Activated CD4-positive, alpha-beta T cell treated with anti-CD3 and anti-CD28 coated beads for 24 hours (primary cell): ENCODE measurements around the gene PLEKHM2.
"Not testable (repeated sequence)": the region's sequence is repeated elsewhere in the genome, so short reads cannot be mapped to it uniquely, and the experiment has no call there.

Experiments
- DNase-seq, 2 donors: peaks; one replicate each; pipeline ENCODE4 v3.0.0-alpha.2; 2020; ENCODE audit warnings: low read depth in 2 of 2

Gene PLEKHM2

GRCh38 chr1:15684042-15684461 is at the start of gene PLEKHM2:
TSS of gene PLEKHM2 (plus strand) at chr1:15684320. CDS start at chr1:15684559, 239 bp downstream.
- DNase-seq = peak; percentile 16 to 28

- DNase-seq = no peak
Observed at GRCh38 chr1:15636436-15636835, 47.7 kb upstream of the PLEKHM2 start.

GRCh38 chr1:15637826-15638225 is 46.3 kb upstream of the PLEKHM2 start:
- DNase-seq = no peak

- no peak for DNase-seq
Observed at GRCh38 chr1:15639262-15639661, 44.9 kb upstream of the PLEKHM2 start.

GRCh38 chr1:15639931-15640330 is 44.2 kb upstream of the PLEKHM2 start:
- no peak for DNase-seq

GRCh38 chr1:15640667-15641066 is 43.5 kb upstream of the PLEKHM2 start:
- no peak for DNase-seq

GRCh38 chr1:15649937-15650336 is 34.2 kb upstream of the PLEKHM2 start:
- DNase-seq = no peak

GRCh38 chr1:15650433-15650832 is 33.7 kb upstream of the PLEKHM2 start:
- DNase-seq = no peak

GRCh38 chr1:15652130-15652529 is 32.0 kb upstream of the PLEKHM2 start:
- DNase-seq = not testable (repeated sequence)

- no peak for DNase-seq
Observed at GRCh38 chr1:15654091-15654690, 29.9 kb upstream of the PLEKHM2 start.

GRCh38 chr1:15656464-15656863 is 27.7 kb upstream of the PLEKHM2 start:
- no peak for DNase-seq

GRCh38 chr1:15657021-15657420 is 27.1 kb upstream of the PLEKHM2 start:
- no peak for DNase-seq

- no peak for DNase-seq
Observed at GRCh38 chr1:15660151-15660550, 24.0 kb upstream of the PLEKHM2 start.

GRCh38 chr1:15662477-15662876 is 21.6 kb upstream of the PLEKHM2 start:
- no peak for DNase-seq

- no peak for DNase-seq
Observed at GRCh38 chr1:15663925-15664324, 20.2 kb upstream of the PLEKHM2 start.

GRCh38 chr1:15667362-15667761 is 16.8 kb upstream of the PLEKHM2 start:
- DNase-seq = no peak

- DNase-seq = no peak
Observed at GRCh38 chr1:15668089-15668754, 15.9 kb upstream of the PLEKHM2 start.

GRCh38 chr1:15669074-15669473 is 15.0 kb upstream of the PLEKHM2 start:
- DNase-seq = no peak

GRCh38 chr1:15669864-15670263 is 14.3 kb upstream of the PLEKHM2 start:
- no peak for DNase-seq

- no peak for DNase-seq
Observed at GRCh38 chr1:15671430-15671829, 12.7 kb upstream of the PLEKHM2 start.

- DNase-seq = no peak
Observed at GRCh38 chr1:15674386-15675159, 9.5 kb upstream of the PLEKHM2 start.

GRCh38 chr1:15676010-15676409 is 8.1 kb upstream of the PLEKHM2 start:
- no peak for DNase-seq
